Fibroblast of peridontal ligament (primary cell): ENCODE data around the gene OXTR.

Source experiments
- DNase-seq: peaks from one replicate; pipeline ENCODE4 v3.0.0-alpha.2; 2010; ENCODE audit errors: extremely low read depth

Gene OXTR

DNA sequence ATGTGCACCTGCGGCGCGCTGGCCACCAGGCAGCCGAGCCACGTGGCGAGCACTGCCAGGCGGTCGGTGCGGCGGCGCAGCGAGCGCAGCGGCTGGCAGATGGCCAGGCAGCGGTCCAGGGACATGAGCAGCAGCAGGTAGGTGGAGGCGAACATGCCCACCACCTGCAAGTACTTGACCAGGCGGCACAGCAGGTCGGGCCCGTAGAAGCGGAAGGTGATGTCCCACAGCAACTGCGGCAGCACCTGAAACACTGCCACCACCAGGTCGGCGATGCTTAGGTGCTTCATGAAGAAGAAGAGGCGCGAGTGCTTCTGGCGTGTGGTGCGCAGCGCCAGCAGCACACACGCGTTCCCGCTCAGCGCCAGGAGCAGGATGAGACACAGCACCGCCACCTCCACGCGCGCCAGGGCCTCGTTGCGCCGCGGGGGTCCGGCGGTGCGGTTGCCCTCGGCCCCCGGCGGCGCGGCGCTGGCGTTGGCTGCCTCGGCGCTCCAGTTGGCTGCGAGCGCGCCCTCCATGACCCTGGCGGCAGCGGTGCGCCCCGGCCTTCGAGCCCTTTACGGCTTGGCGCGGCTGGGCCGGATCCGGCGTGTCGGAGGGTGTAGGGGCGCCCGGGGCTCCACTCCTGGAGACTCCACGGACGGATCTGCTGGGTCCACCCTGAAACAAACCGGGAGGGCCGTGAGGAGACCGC lies 1.6 kb downstream of the OXTR start:
- DNase-seq = no peak

DNA sequence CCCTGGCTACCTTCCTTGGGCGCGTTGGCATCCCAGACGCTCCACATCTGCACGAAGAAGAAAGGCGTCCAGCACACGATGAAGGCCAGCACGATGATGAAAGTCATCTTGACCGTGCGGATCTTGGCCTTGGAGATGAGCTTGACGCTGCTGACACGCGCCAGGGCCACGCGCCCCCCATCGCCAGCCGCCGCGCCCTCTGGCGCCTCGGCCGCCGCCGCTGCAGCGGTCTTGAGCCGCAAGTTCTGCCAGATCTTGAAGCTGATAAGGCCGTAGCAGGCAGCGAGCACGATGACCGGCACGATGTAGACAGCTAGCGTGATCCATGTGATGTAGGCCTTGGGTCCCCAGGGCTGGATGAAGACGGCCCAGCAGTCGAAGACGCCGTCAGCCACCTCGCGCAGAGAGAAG lies 2.2 kb downstream of the OXTR start:
- no peak for DNase-seq

DNA sequence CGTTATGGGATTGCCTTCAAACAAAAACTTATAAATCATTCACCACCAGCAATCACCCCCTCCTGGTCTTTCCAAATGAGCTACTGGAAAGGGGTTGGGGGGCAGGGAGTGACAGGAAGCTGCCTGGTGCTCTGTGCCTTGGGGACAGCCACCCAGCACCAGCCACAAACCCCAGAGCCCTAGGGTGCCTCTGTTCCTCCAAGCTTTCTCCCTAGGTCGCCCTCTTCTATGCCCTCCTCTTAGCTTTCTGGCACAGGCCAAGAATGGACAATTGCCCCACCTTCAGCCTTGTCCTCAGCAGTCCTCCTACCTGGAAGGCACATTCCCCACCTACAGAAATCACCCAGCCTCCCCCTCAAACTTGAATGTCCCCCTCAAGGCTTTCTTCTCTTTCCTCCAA lies 3.3 kb downstream of the OXTR start:
- no peak for DNase-seq

DNA sequence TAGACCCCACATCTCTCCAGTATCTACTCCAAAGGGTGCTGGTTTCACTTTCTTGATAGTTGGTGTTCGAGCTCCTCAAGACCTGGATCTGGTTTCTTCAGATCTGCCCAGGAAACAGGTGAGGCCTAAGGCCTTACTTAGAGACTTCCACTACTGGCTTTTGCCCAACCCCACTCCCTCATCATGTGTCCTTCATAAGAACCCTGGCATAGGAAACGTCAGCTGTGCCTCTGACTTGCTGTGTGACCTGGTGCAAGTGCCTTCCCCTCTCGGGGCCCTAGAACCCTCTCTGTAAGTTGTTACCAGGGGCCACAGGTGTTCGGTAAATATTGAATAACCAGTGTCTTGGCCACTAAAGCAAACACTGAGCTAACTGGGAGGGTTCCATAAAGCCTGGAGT lies 3.9 kb downstream of the OXTR start:
- DNase-seq = no peak

DNA sequence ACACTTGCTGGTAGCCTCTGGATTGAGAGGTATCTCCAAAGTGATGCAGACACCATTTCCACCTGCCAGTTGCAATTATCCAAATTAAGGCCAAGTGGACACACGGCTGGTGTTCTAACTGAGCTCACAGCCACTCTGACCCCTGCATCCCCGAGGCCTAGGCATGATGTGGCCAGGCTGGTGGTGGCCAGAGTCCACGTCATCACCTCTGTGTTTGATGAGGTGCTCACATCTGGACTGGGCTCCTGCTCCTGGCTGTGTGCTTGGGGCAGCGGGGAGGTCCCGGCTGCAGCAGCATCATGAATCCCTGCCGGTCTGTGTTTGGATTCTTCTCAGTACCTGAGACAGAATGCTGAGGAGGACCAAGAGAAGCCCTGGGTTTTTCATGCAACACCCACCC lies 4.9 kb downstream of the OXTR start:
- no peak for DNase-seq

DNA sequence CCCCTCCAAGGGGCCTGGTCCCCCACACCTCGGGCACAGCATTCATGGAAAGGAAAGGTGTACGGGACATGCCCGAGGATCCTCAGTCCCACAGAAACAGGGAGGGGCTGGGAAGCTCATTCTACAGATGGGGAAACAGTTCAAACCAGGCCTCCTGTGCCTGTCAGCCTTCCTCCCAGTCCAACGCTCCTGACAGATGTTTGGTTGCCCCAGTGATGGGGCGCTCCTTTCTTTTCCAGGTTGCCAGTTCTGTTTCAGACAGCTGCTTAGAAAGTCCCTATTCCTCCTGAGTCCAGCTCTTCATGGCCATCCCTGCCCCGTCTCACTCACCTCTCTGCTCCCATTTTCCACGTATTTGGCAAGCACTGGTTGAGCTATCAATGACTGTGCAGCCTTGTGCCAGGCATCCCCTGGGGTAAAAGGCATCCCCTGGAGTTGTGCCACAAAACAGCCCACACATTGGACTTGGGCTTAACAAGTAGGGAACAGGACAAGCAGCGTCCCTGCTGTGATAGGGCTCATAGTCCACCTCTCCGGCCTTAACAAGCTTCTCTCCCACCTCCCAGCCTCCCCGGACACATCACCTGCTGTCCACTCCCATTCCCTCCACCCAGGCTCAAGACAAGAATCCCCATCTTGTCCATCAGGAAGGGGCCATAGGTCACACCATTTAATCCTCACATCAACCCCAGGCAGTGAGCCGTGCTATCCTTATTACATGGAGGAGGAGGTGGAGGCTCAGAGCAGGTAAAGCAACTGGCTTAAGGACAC lies 6.6 kb downstream of the OXTR start:
- no peak for DNase-seq

DNA sequence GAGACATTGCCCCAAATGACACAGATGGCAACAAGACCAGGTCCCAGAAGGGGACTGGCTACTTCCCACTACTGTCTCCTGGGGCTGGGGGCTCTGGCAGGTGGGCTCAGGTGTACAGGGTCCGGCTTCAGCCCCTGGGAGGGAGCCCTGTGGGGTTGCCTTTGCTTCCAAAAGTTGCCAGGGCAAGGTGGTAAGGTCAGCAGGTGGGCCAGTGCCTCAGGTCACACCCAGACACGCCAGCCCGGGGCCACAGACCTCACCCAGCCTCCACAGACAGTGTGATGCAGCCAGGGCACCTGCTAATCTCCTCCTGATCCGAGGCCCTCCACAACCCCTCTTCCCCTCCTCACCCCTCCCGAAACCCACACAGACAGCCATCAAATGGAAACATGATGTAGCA lies 7.5 kb downstream of the OXTR start:
- no peak for DNase-seq

DNA sequence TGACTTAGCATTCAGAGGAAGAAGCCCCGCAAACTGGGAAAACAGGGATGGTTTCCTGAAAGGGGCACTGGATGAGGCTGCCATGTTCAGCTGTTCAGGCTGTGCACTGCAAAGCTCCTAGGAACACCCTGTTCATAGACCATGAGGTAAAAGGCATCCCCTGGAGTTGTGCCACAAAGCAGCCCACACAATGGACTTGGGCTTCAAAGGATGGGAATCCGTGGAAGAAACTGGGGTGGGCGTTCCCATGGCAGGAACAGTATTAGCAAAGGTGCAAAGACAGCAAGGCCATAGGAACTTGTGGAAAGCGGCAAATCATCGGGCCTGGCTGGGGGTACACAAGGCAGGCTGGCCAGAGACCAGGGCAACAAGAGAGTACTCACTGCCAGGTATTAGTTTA lies 8.9 kb downstream of the OXTR start:
- no peak for DNase-seq

DNA sequence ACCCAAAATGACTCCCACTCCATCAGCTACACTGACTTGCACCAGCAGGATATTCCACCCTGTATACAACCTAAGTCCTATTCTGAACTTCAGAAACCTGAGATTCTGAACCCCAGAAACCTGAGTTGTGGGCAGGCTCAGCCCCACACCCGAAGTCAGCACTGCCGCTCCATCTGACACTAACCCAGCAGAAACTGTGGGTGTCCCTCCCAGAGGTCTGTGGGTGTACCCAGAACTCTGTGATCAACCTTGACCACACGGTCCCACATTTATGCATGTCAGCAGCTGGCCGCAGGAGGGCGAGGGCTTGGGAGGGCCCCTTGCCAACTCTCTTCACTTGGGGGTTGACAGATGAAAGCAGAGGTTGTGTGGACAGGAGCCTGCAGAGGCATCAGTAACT lies 9.3 kb downstream of the OXTR start:
- no peak for DNase-seq

DNA sequence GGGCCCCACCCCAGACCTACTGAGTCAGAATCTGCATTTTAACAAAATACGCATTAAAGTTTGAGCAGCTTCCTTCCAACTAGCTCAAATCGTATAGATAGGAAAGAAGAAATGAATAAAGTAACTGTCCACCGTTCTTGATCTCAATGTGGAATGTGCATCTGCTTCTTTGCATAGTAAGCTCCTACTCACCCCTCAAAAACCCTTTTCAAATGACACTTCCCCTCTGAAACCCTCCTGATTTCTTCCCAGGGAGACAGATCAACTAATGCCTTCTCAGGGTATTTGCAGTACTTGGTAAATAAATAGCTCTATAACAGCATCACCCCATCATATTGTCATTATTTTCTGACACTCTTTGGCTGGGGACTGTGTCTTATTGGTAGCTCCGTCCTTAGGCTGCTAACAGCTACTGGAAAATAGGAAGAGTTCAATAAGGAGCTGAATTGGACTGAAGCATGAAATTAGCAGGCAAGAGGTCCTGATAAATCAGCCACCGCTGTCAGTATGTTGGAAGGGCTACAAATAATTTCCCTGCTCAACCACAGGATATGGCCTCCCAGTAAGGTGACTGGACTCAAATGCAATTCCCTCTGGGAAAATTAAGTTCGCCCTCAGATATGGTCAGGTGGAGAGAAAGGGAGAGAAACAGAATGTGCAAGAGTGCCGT lies 10.2 kb downstream of the OXTR start:
- DNase-seq = no peak

DNA sequence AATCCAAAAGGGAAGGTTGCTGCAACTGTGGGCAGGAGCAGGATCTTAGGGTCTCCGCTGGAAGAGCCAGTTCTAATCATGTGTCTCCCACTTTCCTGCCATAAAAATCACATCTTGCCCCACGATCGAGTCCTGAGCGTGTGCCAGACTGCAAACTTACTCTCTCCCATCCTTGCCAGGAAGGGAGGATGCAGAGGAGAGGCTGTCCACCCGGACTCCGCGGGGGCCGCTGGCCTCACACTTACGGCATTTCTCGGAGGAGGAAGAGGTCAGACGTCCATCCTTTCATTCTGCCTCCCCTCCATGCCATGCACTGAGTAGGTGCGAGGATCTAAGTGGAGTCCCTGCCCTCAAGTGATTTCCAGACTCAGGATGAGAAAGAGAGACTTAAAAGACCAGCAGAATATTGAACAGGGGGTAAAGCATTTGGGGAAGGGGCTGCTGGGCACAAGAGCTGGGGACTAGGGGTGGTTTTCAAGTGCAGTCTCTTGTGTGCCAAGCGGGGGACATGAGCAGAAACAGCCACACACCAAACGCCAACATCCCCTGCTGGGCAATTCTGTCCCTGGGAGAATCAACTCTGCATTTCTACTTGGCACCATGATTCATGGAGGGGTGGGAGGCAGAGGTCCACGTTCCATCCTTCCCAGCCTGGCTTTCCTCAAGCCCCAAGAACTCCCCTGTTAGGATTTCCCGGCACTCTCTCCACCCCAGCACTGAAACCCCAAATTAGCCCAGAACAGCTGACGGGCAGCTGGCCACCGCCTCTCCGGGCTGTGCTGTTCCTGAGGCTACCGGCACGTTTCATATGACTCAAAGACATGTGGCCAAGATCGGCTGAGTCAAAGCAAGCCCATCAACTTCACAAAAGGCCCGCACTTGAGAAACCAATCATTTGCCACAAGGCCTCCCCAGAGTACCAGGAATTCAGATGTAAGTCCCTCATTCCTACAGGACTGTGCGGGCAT lies 11.6 kb downstream of the OXTR start:
- peak; percentile 89 for DNase-seq

DNA sequence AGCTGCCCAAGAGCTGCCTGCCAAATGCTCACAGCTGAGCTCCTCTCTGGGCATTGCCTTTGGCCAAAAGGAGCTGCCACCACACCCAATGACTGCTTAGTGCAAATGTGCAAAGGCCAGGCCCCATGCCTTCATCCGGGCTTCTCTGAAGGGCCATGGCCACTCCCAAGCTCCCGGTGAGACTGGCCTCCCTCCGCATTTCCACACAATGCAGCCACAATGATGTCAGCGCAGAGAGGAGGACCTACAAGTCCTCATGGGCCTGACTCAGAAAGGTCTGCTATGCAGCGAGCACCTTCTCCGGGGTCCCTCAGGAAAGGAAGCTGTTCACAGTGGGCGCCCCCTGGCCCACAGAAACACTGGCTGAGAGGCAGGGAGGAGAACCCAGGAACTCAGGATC lies 12.7 kb downstream of the OXTR start:
- DNase-seq = peak; percentile 30

DNA sequence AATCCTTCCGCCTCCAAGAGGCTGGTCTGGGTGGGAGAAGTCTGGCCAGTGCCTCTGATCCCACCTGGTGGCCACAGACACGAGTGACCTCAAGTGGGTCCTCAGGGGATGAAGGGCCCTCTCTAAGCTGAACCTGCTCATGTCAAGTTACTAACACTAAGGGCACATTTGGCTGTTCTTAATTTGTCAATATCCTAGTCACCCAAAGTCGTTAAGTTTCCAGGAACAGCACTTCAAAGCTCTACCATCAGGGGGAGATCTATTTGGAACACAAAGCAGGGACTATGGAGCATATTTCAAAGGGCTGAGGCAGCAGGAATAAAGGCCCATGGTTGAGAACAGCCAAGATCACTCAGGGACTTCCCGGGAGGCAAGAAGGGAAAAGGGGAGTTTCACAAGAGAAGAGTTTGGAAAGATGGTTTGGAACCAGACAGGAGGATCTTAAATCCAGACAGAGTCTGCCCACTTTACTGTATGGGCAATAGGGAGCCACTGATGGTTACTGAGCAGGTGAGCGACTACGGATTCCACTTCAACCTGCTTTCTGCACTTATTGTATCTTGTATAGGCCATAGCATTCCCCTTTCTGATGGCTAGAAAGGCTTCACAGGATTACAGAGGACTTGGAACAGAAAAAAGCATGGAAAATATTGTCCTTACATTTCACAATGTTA lies 13.7 kb downstream of the OXTR start:
- peak; percentile 29 for DNase-seq

DNA sequence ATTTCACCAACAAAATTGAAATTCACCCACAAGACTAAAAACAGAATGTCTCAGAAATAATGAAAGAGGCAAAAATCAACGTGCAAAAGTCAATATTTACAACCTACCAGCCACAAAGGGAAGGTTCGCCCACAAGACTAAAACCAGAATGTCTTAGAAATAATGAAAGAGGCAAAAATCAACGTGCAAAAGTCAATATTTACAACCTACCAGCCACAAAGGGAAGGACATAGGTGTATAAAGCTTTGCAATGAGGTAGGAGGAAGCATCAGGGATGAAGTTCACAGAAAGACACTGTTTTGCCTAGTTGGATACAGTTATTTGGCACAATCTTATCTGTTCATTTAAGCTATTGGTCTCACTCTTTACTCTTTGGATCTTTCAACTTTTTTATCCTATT lies 14.3 kb downstream of the OXTR start:
- no peak for DNase-seq

DNA sequence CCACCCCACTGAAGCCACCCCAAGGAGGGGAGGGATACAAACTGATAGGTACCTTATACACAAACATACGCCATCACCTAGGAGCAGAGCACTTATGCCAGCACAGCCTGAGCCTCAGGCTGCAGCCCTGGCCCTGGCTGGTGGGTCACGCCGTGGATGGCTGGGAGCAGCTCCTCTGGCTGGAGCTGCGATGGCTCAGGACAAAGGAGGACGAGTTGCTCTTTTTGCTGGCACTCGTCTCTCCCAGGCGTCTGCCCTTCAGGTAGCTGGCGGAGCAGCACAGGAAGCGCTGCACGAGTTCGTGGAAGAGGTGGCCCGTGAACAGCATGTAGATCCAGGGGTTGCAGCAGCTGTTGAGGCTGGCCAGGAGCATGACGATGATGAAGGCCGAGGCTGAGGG lies 16.6 kb downstream of the OXTR start:
- no peak for DNase-seq

DNA sequence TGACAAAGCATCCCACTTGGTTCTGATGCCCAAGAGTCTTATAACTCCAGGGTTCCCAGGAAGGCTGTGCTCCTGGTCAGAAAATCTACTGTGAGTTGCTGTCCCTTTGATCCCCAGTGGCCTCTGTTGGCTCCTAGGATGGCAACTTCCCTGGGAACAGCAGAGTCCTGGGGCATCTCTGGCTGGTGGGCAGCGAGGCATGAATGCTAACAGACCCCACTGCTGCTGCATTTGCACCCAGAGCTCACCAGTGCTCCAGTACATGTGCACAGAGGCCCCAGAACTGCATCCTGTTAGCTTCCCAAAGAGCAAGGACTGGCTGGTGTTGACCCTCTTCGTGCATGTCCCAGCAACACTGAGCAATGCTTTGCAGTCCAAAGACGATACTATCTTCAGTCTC lies 20.1 kb downstream of the OXTR start:
- no peak for DNase-seq

DNA sequence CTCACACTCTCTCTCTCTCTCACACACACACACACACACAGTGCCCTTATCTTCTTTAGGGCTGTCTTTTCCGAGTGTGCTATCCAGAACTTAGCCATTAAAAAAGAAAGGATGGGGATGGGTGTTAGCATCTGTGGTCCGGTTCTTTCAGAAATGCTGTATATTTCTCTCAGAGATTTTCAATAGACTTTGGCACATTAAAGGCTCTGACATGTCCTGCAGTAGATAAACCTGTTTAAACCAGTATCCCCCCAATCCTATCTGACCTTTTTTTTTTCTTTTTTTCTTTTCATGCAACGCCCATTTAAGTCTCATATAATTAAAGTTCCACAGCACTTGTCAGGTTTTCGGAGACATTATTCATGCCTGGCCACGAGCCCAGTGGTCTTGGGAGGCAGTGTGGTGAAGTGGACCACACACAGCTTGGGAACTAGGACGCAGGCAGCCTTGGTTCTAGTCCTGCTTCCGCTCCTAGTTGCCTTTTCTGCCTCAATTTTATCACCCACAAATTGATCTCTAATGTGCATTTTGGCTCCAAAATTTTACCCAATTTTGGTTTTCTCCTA lies 22.6 kb downstream of the OXTR start:
- no peak for DNase-seq

DNA sequence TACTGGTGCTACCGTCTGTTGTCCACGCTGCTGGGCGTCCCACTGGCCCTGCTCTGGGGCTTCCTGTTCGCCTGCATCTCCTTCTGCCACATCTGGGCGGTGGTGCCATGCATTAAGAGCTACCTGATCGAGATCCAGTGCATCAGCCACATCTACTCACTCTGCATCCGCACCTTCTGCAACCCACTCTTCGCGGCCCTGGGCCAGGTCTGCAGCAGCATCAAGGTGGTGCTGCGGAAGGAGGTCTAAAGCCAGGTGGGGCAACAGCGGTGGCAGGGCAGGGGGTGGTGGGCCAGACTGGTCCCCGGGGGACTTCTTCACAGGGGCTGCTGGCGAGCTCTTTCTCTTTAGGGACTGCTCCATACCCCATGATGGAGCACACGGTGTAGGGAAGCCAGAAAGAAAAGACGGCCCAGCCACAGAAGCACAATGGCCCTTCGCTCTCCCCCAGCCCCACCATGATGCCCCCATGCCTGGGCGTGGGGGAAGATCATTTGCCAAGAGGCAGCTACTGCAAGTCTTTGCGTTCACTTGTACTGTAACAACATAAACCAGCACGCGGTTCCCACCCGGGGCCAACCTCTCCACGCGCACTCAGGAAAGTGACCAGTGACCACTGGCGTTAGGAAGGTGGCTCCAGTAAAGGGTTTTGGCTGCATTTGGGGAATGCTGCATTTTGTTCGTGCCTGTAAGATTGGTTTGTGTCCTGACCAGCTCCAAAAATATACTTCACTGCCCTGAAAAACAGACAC lies 23.6 kb downstream of the OXTR start:
- no peak for DNase-seq

DNA sequence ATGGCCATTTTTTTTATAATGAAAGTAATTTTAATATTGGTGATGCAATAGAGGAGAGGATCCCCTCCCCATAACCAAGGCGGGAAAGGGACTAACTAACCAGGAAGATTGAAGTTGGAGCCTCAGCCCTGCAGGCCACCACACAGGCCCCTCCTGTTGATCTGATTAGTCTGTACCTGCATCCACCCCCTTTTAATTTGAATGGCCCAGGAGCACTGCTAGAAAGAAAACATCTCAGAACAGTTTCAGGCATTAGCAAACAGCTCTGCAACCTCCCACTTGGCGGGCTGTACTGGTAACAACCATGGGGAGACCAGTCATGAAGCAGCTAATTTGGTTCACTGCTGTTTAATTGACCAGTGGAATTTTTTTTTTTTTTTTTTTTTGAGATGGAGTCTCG lies 25.5 kb downstream of the OXTR start:
- no peak for DNase-seq

DNA sequence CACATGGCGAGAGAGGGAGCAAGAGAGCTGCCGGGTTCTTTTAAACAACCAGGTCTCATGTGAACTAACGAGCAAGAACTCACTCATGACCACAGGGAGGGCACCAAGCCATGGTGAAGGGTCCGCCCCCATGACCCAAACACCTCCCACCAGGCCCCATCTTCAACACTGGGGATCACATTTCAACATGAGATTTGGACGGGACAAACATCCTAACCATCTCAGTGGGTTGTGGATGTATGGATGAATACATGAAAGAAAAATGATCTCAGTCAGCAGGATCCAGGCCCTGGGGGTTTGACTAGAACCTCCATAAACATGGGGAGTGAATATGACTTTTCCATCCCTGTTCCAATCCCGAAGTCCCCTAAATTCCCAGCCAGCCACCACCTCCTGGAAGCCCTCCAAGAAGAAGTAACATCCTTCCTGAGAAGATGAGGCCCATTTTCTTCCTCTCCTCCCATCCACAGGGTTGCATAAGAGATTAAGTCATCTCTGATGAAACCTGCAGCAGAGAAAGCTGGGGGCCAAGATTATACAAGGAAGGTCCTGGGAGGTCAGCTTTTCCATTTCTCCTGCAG lies 26.3 kb downstream of the OXTR start:
- peak; percentile 82 for DNase-seq
